ENCODE results near the gene NSUN6.

DNA sequence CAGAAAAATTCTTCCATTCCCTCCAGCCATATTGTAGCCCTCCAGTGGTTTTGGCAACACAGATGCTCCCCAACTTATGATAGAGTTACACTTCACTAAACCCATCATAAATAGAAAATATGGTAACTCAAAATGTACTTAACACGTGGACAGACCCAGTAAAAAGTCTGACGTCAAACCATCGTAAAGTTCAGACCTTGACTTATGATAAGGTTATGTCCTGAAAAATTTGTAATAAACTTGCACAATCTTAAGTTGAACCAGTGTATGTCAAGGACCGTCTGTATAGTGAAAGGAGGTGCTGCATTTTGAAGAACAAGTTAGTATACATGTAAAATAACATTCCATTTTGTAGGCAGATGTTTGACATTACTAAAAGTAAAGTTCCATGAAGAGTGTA lies 142.8 kb downstream of the NSUN6 start:
- TF ChIP-seq CTCF (IDR thresholded peaks at IDR 0.05; ENCODE audit: low read depth, low read length, missing input control) (no peak), MAX (IDR thresholded peaks at IDR 0.05) (no peak), HNF4A (conservative IDR thresholded peaks at IDR 0.05) (no peak), TAF1 (conservative IDR thresholded peaks at IDR 0.05) (no peak), YY1 (IDR thresholded peaks at IDR 0.05) (no peak), SP1 (IDR thresholded peaks at IDR 0.05) (no peak), REST (IDR thresholded peaks at IDR 0.05) (no peak), EGR1 (IDR thresholded peaks at IDR 0.05; ENCODE audit: low read depth in 2 of 2) (no peak), RAD21 (IDR thresholded peaks at IDR 0.05) (no peak)
- TF ChIP-seq, protein P1, sequence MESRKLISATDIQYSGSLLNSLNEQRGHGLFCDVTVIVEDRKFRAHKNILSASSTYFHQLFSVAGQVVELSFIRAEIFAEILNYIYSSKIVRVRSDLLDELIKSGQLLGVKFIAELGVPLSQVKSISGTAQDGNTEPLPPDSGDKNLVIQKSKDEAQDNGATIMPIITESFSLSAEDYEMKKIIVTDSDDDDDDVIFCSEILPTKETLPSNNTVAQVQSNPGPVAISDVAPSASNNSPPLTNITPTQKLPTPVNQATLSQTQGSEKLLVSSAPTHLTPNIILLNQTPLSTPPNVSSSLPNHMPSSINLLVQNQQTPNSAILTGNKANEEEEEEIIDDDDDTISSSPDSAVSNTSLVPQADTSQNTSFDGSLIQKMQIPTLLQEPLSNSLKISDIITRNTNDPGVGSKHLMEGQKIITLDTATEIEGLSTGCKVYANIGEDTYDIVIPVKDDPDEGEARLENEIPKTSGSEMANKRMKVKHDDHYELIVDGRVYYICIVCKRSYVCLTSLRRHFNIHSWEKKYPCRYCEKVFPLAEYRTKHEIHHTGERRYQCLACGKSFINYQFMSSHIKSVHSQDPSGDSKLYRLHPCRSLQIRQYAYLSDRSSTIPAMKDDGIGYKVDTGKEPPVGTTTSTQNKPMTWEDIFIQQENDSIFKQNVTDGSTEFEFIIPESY (IDR thresholded peaks at IDR 0.05) = no peak
